HepG2 (cell line): ENCODE results near the gene NFATC2. TPM values are rescaled to one million over a fixed set of nuclear protein-coding genes. Genes with fewer than 3 reads are reported as not detected.

Source experiments
- ATAC-seq: fragments of 200-7000 bp; cut with Tn5 transposase; 3 replicates; pipeline ENCODE4 v1.9.1; 2020; ENCODE audit warnings: mild to moderate bottlenecking, moderate library complexity
- BruUV-seq: library from RNA; stranded (reverse); fragments of 400-500 nt; replicated peaks from 2 replicates; lab custom pipeline; 2021; lab: Mats Ljungman, UMichigan
- CTCF ChIA-PET: fragments of 300-600 bp; formaldehyde crosslinking; extraction: SDS; loops from one replicate; lab custom pipeline; 2021; ENCODE audit warnings: low total read pairs, inconsistent platforms, low intra/inter-chr PET ratio; lab: Yijun Ruan, JAX
- POLR2A ChIA-PET: fragments of 350-600 bp; sonication (Branson Sonifier 250); formaldehyde crosslinking; loops from one replicate; lab custom pipeline; 2020; ENCODE audit warnings: antibody characterized with exemption, inconsistent platforms; lab: Yijun Ruan, JAX
- DNase-seq: peaks from one replicate; pipeline ENCODE4 v3.0.0-alpha.2; 2015; ENCODE audit warnings: low spot score
- FAIRE-seq: peaks from 3 replicates; lab custom pipeline; 2011; peaks lifted over from hg19 to GRCh38; lab: Jason Lieb, UNC
- H2AFZ ChIP-seq: one replicate; pipeline ENCODE4 v1.6.1; 2011; ENCODE audit warnings: low read length, inconsistent platforms
- H3K27ac ChIP-seq: fragments of 300-600 bp; 3 replicates; pipeline ENCODE4 v1.8.0; 2011; ENCODE audit warnings: mixed run types, mild to moderate bottlenecking, mixed read lengths, low read length, inconsistent platforms; ENCODE audit not compliant: insufficient read depth; ENCODE audit errors: extremely low read length
- H3K27me3 ChIP-seq, 2 experiments: fragments of 200-600 bp in 1 of 2; 2 replicates in 1 of 2; 3 replicates in 1 of 2; pipeline versions ENCODE4 v1.6.0 to v1.8.0; 2011; ENCODE audit warnings: low read length in 2 of 2, mild to moderate bottlenecking in 2 of 2, moderate library complexity in 2 of 2, inconsistent platforms in 1 of 2; ENCODE audit not compliant: insufficient read depth in 2 of 2, control insufficient read depth in 1 of 2
- H3K36me3 ChIP-seq, 2 experiments: fragments of 200-600 bp in 1 of 2; replicated peaks in 1 of 2; 2 replicates in 1 of 2; 3 replicates in 1 of 2; pipeline versions ENCODE4 v1.5.1 to v1.8.0; 2011; ENCODE audit warnings: low read length in 2 of 2, inconsistent platforms in 1 of 2; ENCODE audit not compliant: insufficient read depth in 2 of 2, control insufficient read depth in 1 of 2
- H3K4me1 ChIP-seq: 2 replicates; pipeline ENCODE4 v1.5.1; 2012; ENCODE audit warnings: low read length, inconsistent platforms; ENCODE audit not compliant: insufficient read depth
- H3K4me2 ChIP-seq: 2 replicates; pipeline ENCODE4 v1.6.0; 2011; ENCODE audit warnings: low read depth, low read length, inconsistent platforms
- H3K4me3 ChIP-seq, 3 experiments: fragments of 200-600 bp in 1 of 3; sonication (generic), shearing (Covaris generic) in 1 of 3; replicated peaks in 1 of 3; 2 replicates each; pipeline ENCODE4 v1.5.1; 2011 to 2016; ENCODE audit warnings: low read length in 3 of 3, inconsistent platforms in 2 of 3, low read depth in 2 of 3, mild to moderate bottlenecking in 2 of 3, control low read depth in 1 of 3, mixed read lengths in 1 of 3; ENCODE audit not compliant: insufficient read depth in 1 of 3
- H3K79me2 ChIP-seq: one replicate; pipeline ENCODE4 v1.6.1; 2011; ENCODE audit warnings: low read length, inconsistent platforms; ENCODE audit not compliant: insufficient read depth
- H3K9ac ChIP-seq: 2 replicates; pipeline ENCODE4 v1.6.0; 2011; ENCODE audit warnings: mild to moderate bottlenecking, low read depth, low read length, inconsistent platforms; ENCODE audit not compliant: insufficient read depth
- H3K9me3 ChIP-seq: 2 replicates; pipeline ENCODE4 v1.5.1; 2012; ENCODE audit warnings: mild to moderate bottlenecking, low read length
- H4K20me1 ChIP-seq: 2 replicates; pipeline ENCODE4 v1.6.0; 2011; ENCODE audit warnings: inconsistent platforms, mild to moderate bottlenecking, low read length, moderate library complexity; ENCODE audit not compliant: insufficient read depth
- CBFB ChIP-seq: sonication (generic); formaldehyde crosslinking; IDR thresholded peaks from 2 replicates; pipeline ENCODE4 v1.4.0; 2020; ENCODE audit warnings: missing genetic modification reagents
- EZH2 ChIP-seq: conservative IDR thresholded peaks from 2 replicates; pipeline ENCODE4 v1.6.1; 2012; ENCODE audit warnings: mild to moderate bottlenecking, low read depth, low read length, moderate library complexity
- GPN1 ChIP-seq: sonication (generic); formaldehyde crosslinking; IDR thresholded peaks from 2 replicates; pipeline ENCODE4 v1.5.1; 2020; ENCODE audit warnings: missing genetic modification reagents, borderline replicate concordance
- HMGA1 ChIP-seq: sonication (generic); formaldehyde crosslinking; conservative IDR thresholded peaks from 2 replicates; pipeline ENCODE4 v1.4.0; 2020; ENCODE audit warnings: missing genetic modification reagents
- KLF12 ChIP-seq: sonication (generic); formaldehyde crosslinking; IDR thresholded peaks from 2 replicates; pipeline ENCODE4 v1.4.0; 2020; ENCODE audit warnings: missing genetic modification reagents, borderline replicate concordance
- NR2F6 ChIP-seq, 2 experiments: IDR thresholded peaks; 2 replicates each; pipeline ENCODE4 v1.6.1; 2016; ENCODE audit warnings: antibody characterized with exemption in 1 of 2, mild to moderate bottlenecking in 1 of 2
- SMARCC2 ChIP-seq: fragments of 450-650 bp; IDR thresholded peaks from 2 replicates; pipeline ENCODE4 v1.6.1; 2017; ENCODE audit warnings: antibody characterized with exemption, mild to moderate bottlenecking
- ZNF180 ChIP-seq: sonication (generic); formaldehyde crosslinking; IDR thresholded peaks from 2 replicates; pipeline ENCODE4 v1.4.0; 2020; ENCODE audit warnings: low read depth, missing genetic modification reagents, borderline replicate concordance
- ZNF224 ChIP-seq: sonication (generic); formaldehyde crosslinking; IDR thresholded peaks from 2 replicates; pipeline ENCODE4 v1.5.0; 2020; ENCODE audit warnings: mild to moderate bottlenecking, missing genetic modification reagents
- ZNF383 ChIP-seq: sonication (generic); formaldehyde crosslinking; IDR thresholded peaks from 2 replicates; pipeline ENCODE4 v1.4.0; 2020; ENCODE audit warnings: missing genetic modification reagents, mild to moderate bottlenecking, borderline replicate concordance
- ZNF552 ChIP-seq: sonication (generic); formaldehyde crosslinking; IDR thresholded peaks from 2 replicates; pipeline ENCODE4 v1.9.0; 2022; ENCODE audit warnings: missing genetic modification reagents, mild to moderate bottlenecking, borderline replicate concordance
- ZNF558 ChIP-seq: sonication (generic); formaldehyde crosslinking; IDR thresholded peaks from 2 replicates; pipeline ENCODE4 v1.9.0; 2022; ENCODE audit warnings: mild to moderate bottlenecking, missing genetic modification reagents, borderline replicate concordance
- ZNF749 ChIP-seq: sonication (generic); formaldehyde crosslinking; IDR thresholded peaks from 2 replicates; pipeline ENCODE4 v1.8.0; 2022; ENCODE audit warnings: mild to moderate bottlenecking, missing genetic modification reagents, moderate library complexity, borderline replicate concordance
- ZNF768 ChIP-seq: sonication (generic); formaldehyde crosslinking; IDR thresholded peaks from 2 replicates; pipeline ENCODE4 v1.4.0; 2020; ENCODE audit warnings: missing genetic modification reagents
- ZNF780A ChIP-seq: sonication (generic); formaldehyde crosslinking; IDR thresholded peaks from 2 replicates; pipeline ENCODE4 v1.8.0; 2022; ENCODE audit warnings: mild to moderate bottlenecking, missing genetic modification reagents, moderate library complexity
- WGBS: methylation state at CpG from one replicate; pipeline ENCODE4 v1.1.6; 2017; ENCODE audit warnings: low lambda C conversion rate; 5-methylcytosine and 5-hydroxymethylcytosine counted together
- in situ Hi-C: cut with HindIII; loops from 2 replicates; pipeline ENCODE4 v1.10.0; 2017; ENCODE audit warnings: low pct_unique_long_range_greater_than_20kb; ENCODE audit not compliant: extremely low pct_ligation_motif_present
- intact Hi-C: fragments of 100-400 bp; cut with micrococcal nuclease; formaldehyde crosslinking; loops from one replicate; pipeline ENCODE4 v1.10.0; 2022; ENCODE audit not compliant: unreplicated experiment
- polyA plus RNA-seq, 8 experiments: library from polyadenylated mRNA; depleted of rRNA in 3 of 8; stranded (reverse) in 7 of 8; unstranded in 1 of 8; fragments of >200 nt; fragmentation: Illumina TruSeq in 4 of 8; extraction: Trizol in 4 of 8; gene quantifications; 2 replicates each; pipeline versions ENCODE4 v1.2.1 to v1.2.3, GENCODE V29; 2011 to 2016; ENCODE audit warnings: low read depth in 4 of 8, missing spikeins in 1 of 8, mixed read lengths in 1 of 8; ENCODE audit not compliant: insufficient read depth in 1 of 8
- total RNA-seq, 5 experiments: library from RNA; depleted of rRNA; stranded (reverse); fragments of >200 nt; fragmentation: Illumina TruSeq; extraction: Trizol; gene quantifications; 2 replicates each; pipeline ENCODE4 v1.2.3, GENCODE V29; 2016; ENCODE audit warnings: low read depth in 1 of 5
- TF ChIP-seq, protein P1 (sequence below): sonication (generic); formaldehyde crosslinking; IDR thresholded peaks from 2 replicates; pipeline ENCODE4 v1.4.0; 2020; ENCODE audit warnings: mild to moderate bottlenecking, missing genetic modification reagents
- TF ChIP-seq, protein P2 (sequence below): sonication (generic); formaldehyde crosslinking; IDR thresholded peaks from 2 replicates; pipeline ENCODE4 v1.5.0; 2020; ENCODE audit warnings: missing genetic modification reagents
- TF ChIP-seq, protein P3 (sequence below): sonication (generic); formaldehyde crosslinking; IDR thresholded peaks from 2 replicates; pipeline ENCODE4 v1.8.1; 2023; ENCODE audit warnings: missing genetic modification reagents, inconsistent platforms, borderline replicate concordance

NFATC2 gene
- total and polyA plus RNA-seq, 2 of the 13 experiments (the other 11 are each of a cell fraction or from before 2014, with no cell fraction given), result 1.9 to 3.3 TPM

DNA sequence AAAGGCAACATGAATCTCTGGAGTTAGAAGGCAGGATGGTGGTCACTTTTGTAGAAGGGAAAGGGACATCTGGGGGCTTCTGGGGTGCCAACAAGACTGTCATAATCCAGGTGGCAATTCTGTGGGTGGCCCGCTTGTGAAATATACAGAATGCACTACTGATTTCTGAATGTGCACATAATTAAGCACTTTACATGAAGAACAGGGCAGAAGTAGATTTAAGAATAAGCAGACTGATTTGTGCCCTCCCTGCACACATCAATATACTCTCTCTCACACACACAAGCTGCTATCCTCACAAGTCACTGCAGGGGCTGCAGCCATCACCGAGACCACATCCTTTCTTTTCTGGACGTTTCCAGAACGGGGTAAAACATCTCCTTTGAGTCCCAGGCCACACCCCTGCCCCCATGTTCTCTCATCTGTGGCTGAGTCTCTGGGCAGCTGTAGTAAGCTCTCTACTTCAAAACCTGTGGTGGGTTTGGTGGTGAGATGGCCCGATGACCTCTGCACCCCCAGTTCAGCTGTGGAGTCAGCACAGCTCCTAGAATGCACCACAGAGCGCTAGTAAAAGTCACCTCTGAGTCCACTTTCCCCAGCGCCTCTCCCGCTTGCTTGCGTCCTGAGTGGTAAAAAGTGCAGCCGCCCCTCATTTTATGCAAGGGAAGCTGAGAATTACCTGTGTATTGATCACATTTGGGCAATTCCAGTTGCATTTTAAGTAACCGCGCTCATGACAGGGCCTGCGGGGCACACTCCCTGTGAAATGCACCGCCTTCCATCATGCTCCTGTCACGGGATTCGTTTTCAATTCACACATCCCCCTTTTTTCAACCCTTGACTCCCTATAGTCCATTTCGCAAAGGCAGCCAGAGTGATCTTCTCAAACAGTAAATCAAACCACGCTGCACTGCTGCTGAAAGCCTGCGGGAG, 115.5 kb downstream of the NFATC2 start:
- 46% methylated on average over 19 of the region's 19 CpGs for WGBS
- peak; percentile 45 for ATAC-seq
- H3K4me2 ChIP-seq, result peak overlapping the region; percentile 60
- H3K79me2 ChIP-seq, result no peaks in the 10 kb centered on the region
- peak; percentile 48 for DNase-seq
- in situ Hi-C loops (no loop called here), intact Hi-C loops (loop anchor here (2.0 to 10.0 kb wide), 2 partner anchors 14 to 78 kb away; no protein-coding TSS in a partner anchor)
- ChIA-PET POLR2A (no interaction called here), CTCF (no interaction called here)
- no peaks in the 10 kb centered on the region for H3K27me3 ChIP-seq
- no peak overlapping the region for H3K9ac ChIP-seq
- no peak overlapping the region for H2AFZ ChIP-seq
- no TSS peak for BruUV-seq
- H3K36me3 ChIP-seq, result peaks cover 0 to 4% of the 10 kb centered on the region in 2 experiments; a peak in 1 of 5 replicates
- no peaks in the 10 kb centered on the region for H4K20me1 ChIP-seq
- H3K27ac ChIP-seq, result peak overlapping the region; percentile 28
- H3K4me1 ChIP-seq, result peaks cover 62% of the 10 kb centered on the region
- H3K9me3 ChIP-seq, result no peaks in the 10 kb centered on the region
- peak overlapping the region in 1 of 3 experiments; percentile 41; a peak in 2 of 6 replicates for H3K4me3 ChIP-seq
- FAIRE-seq, result peak; percentile 36
- TF ChIP-seq ZNF780A, result no peak
- TF ChIP-seq, protein P1, sequence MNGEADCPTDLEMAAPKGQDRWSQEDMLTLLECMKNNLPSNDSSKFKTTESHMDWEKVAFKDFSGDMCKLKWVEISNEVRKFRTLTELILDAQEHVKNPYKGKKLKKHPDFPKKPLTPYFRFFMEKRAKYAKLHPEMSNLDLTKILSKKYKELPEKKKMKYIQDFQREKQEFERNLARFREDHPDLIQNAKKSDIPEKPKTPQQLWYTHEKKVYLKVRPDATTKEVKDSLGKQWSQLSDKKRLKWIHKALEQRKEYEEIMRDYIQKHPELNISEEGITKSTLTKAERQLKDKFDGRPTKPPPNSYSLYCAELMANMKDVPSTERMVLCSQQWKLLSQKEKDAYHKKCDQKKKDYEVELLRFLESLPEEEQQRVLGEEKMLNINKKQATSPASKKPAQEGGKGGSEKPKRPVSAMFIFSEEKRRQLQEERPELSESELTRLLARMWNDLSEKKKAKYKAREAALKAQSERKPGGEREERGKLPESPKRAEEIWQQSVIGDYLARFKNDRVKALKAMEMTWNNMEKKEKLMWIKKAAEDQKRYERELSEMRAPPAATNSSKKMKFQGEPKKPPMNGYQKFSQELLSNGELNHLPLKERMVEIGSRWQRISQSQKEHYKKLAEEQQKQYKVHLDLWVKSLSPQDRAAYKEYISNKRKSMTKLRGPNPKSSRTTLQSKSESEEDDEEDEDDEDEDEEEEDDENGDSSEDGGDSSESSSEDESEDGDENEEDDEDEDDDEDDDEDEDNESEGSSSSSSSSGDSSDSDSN, result 0 out of 2 replicates have a peak, but pooled peaks have one; percentile 20
- TF ChIP-seq ZNF552 (CRISPR knock-in tag), result no peak
- TF ChIP-seq, protein P2, sequence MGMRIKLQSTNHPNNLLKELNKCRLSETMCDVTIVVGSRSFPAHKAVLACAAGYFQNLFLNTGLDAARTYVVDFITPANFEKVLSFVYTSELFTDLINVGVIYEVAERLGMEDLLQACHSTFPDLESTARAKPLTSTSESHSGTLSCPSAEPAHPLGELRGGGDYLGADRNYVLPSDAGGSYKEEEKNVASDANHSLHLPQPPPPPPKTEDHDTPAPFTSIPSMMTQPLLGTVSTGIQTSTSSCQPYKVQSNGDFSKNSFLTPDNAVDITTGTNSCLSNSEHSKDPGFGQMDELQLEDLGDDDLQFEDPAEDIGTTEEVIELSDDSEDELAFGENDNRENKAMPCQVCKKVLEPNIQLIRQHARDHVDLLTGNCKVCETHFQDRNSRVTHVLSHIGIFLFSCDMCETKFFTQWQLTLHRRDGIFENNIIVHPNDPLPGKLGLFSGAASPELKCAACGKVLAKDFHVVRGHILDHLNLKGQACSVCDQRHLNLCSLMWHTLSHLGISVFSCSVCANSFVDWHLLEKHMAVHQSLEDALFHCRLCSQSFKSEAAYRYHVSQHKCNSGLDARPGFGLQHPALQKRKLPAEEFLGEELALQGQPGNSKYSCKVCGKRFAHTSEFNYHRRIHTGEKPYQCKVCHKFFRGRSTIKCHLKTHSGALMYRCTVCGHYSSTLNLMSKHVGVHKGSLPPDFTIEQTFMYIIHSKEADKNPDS (CRISPR knock-in tag), result no peak
- TF ChIP-seq ZNF749 (CRISPR knock-in tag), result no peak
- no peak for TF ChIP-seq ZNF383 (CRISPR knock-in tag)
- TF ChIP-seq NR2F6 (IDR thresholded peaks at IDR 0.05), result peak; percentile 34; the same call in 1 of the 2 replicates
- peak; percentile 41; the same call in 1 of the 2 replicates for TF ChIP-seq NR2F6 (CRISPR knock-in tag; IDR thresholded peaks at IDR 0.05)
- TF ChIP-seq GPN1 (CRISPR knock-in tag), result no peak
- no peak for TF ChIP-seq ZNF558 (CRISPR knock-in tag)
- no peak for TF ChIP-seq EZH2
- TF ChIP-seq ZNF180 (CRISPR knock-in tag), result no peak
- no peak for TF ChIP-seq HMGA1 (CRISPR knock-in tag)
- TF ChIP-seq, protein P3, sequence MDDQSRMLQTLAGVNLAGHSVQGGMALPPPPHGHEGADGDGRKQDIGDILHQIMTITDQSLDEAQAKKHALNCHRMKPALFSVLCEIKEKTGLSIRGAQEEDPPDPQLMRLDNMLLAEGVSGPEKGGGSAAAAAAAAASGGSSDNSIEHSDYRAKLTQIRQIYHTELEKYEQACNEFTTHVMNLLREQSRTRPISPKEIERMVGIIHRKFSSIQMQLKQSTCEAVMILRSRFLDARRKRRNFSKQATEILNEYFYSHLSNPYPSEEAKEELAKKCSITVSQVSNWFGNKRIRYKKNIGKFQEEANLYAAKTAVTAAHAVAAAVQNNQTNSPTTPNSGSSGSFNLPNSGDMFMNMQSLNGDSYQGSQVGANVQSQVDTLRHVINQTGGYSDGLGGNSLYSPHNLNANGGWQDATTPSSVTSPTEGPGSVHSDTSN, result no peak
- TF ChIP-seq ZNF768 (CRISPR knock-in tag), result no peak
- no peak for TF ChIP-seq KLF12 (CRISPR knock-in tag)
- no peak for TF ChIP-seq SMARCC2
- TF ChIP-seq ZNF224 (CRISPR knock-in tag), result peak; percentile 20; the same call in 1 of the 2 replicates
- no peak for TF ChIP-seq CBFB (CRISPR knock-in tag)
